ENCODE results near the gene MYH16. TPM values are rescaled to one million over a fixed set of nuclear protein-coding genes. Genes with fewer than 3 reads are reported as not detected.
"Not testable (repeated sequence)": the region's sequence is repeated elsewhere in the genome, so short reads cannot be mapped to it uniquely, and the experiment has no call there.

MYH16 gene
- total RNA-seq, 2 experiments from 2014 or later: not detected

- no peaks in the 10 kb centered on the region for H3K27me3 ChIP-seq (ENCODE audit: control insufficient read depth in 1 of 2, insufficient read depth in 2 of 2, low read length in 2 of 2)
- H3K36me3 Mint-ChIP-seq (ENCODE audit: low read depth): no peaks in the 10 kb centered on the region
- ChIA-PET POLR2A (no interaction called here), CTCF (no interaction called here)
- no peaks in the 10 kb centered on the region for H3K9me3 ChIP-seq (ENCODE audit: control insufficient read depth in 1 of 2, insufficient read depth in 1 of 2, low read length in 2 of 2)
- no peak overlapping the region for H3K27ac Mint-ChIP-seq
- intact Hi-C loops (cut with DNase I, micrococcal nuclease): no loop called here
- no peaks in the 10 kb centered on the region for H3K36me3 ChIP-seq (ENCODE audit: insufficient read depth, low read length)
- ATAC-seq (ENCODE audit: poor library complexity) (no peak), DNase-seq (no peak)
- no peak overlapping the region for H3K27ac ChIP-seq (ENCODE audit: low read depth in 1 of 2, low read length in 2 of 2)
- H3K4me1 ChIP-seq (ENCODE audit: insufficient read depth, low read length): no peaks in the 10 kb centered on the region
- no peaks in the 10 kb centered on the region for H3K9me3 Mint-ChIP-seq
- H3K27me3 Mint-ChIP-seq: no peaks in the 10 kb centered on the region
- no peak overlapping the region for H3K4me3 ChIP-seq (ENCODE audit: low read length)
- H3K4me1 Mint-ChIP-seq (ENCODE audit: low read depth): no peaks in the 10 kb centered on the region
- no peak overlapping the region for H3K4me3 Mint-ChIP-seq
- no peak for TF ChIP-seq CTCF (IDR thresholded peaks at IDR 0.05)
Observed at GRCh38 chr7:99289185-99289584, 16.5 kb downstream of the MYH16 start.

- H3K4me1 ChIP-seq (ENCODE audit: insufficient read depth, low read length); H3K4me3 ChIP-seq (ENCODE audit: low read length); POLR2A ChIA-PET; H3K27me3 Mint-ChIP-seq; H3K9me3 ChIP-seq (ENCODE audit: control insufficient read depth in 1 of 2, insufficient read depth in 1 of 2, low read length in 2 of 2); H3K36me3 ChIP-seq (ENCODE audit: insufficient read depth, low read length); H3K9me3 Mint-ChIP-seq; H3K27ac ChIP-seq (ENCODE audit: low read depth in 1 of 2, low read length in 2 of 2); H3K27ac Mint-ChIP-seq; H3K36me3 Mint-ChIP-seq (ENCODE audit: low read depth); H3K4me3 Mint-ChIP-seq; ATAC-seq (ENCODE audit: poor library complexity); DNase-seq; CTCF ChIA-PET; H3K27me3 ChIP-seq (ENCODE audit: control insufficient read depth in 1 of 2, insufficient read depth in 2 of 2, low read length in 2 of 2); H3K4me1 Mint-ChIP-seq (ENCODE audit: low read depth); intact Hi-C loops (cut with DNase I, micrococcal nuclease): not testable (repeated sequence)
Observed at GRCh38 chr7:99290148-99290547, 17.5 kb downstream of the MYH16 start.

- Mint-ChIP-seq H3K4me3 (no peak overlapping the region), H3K36me3 (ENCODE audit: low read depth) (no peaks in the 10 kb centered on the region), H3K27ac (no peak overlapping the region), H3K4me1 (ENCODE audit: low read depth) (no peaks in the 10 kb centered on the region), H3K9me3 (no peaks in the 10 kb centered on the region), H3K27me3 (no peaks in the 10 kb centered on the region)
- intact Hi-C loops (cut with DNase I, micrococcal nuclease): no loop called here
- no peak for ATAC-seq (ENCODE audit: poor library complexity)
- ChIA-PET CTCF (no interaction called here), POLR2A (no interaction called here)
- TF ChIP-seq CTCF (IDR thresholded peaks at IDR 0.05): no peak
- DNase-seq: no peak
- H3K27me3 ChIP-seq (ENCODE audit: control insufficient read depth in 1 of 2, insufficient read depth in 2 of 2, low read length in 2 of 2): no peaks in the 10 kb centered on the region
- no peak overlapping the region for H3K4me3 ChIP-seq (ENCODE audit: low read length)
- no peaks in the 10 kb centered on the region for H3K4me1 ChIP-seq (ENCODE audit: insufficient read depth, low read length)
- H3K27ac ChIP-seq (ENCODE audit: low read depth in 1 of 2, low read length in 2 of 2): no peak overlapping the region
- no peaks in the 10 kb centered on the region for H3K36me3 ChIP-seq (ENCODE audit: insufficient read depth, low read length)
- H3K9me3 ChIP-seq (ENCODE audit: control insufficient read depth in 1 of 2, insufficient read depth in 1 of 2, low read length in 2 of 2): no peaks in the 10 kb centered on the region
Observed at GRCh38 chr7:99290980-99291607, 18.5 kb downstream of the MYH16 start.

GRCh38 chr7:99292127-99292526 lies 19.5 kb downstream of the MYH16 start:
- H3K4me3 ChIP-seq (ENCODE audit: low read length): no peak overlapping the region
- Mint-ChIP-seq H3K4me1 (ENCODE audit: low read depth) (no peaks in the 10 kb centered on the region), H3K4me3 (no peak overlapping the region), H3K27ac (no peak overlapping the region), H3K36me3 (ENCODE audit: low read depth) (no peaks in the 10 kb centered on the region), H3K27me3 (no peaks in the 10 kb centered on the region), H3K9me3 (no peaks in the 10 kb centered on the region)
- DNase-seq (no peak), ATAC-seq (ENCODE audit: poor library complexity) (no peak)
- H3K4me1 ChIP-seq (ENCODE audit: insufficient read depth, low read length): no peaks in the 10 kb centered on the region
- no peaks in the 10 kb centered on the region for H3K36me3 ChIP-seq (ENCODE audit: insufficient read depth, low read length)
- no peaks in the 10 kb centered on the region for H3K9me3 ChIP-seq (ENCODE audit: control insufficient read depth in 1 of 2, insufficient read depth in 1 of 2, low read length in 2 of 2)
- ChIA-PET CTCF (no interaction called here), POLR2A (no interaction called here)
- intact Hi-C loops (cut with DNase I, micrococcal nuclease): no loop called here
- no peak overlapping the region for H3K27ac ChIP-seq (ENCODE audit: low read depth in 1 of 2, low read length in 2 of 2)
- H3K27me3 ChIP-seq (ENCODE audit: control insufficient read depth in 1 of 2, insufficient read depth in 2 of 2, low read length in 2 of 2): no peaks in the 10 kb centered on the region
- no peak for TF ChIP-seq CTCF (IDR thresholded peaks at IDR 0.05)

All from CD4-positive, alpha-beta T cell (primary cell).